ENCODE data around the gene TINAGL1. TPM values are rescaled to one million over a fixed set of nuclear protein-coding genes. Genes with fewer than 3 reads are reported as not detected.

TINAGL1 gene
- total and polyA plus RNA-seq, 2 donors (not counting 3 experiments of a cell fraction or from before 2014, with no cell fraction given), result 312 to 477 TPM

GRCh38 chr1:31541194-31541593 lies 35.1 kb upstream of the TINAGL1 start:
- Histone ChIP-seq H3K27ac (ENCODE audit: insufficient read depth, low read depth, low read length) (no peak overlapping the region), H3K27me3 (ENCODE audit: control insufficient read depth in 2 of 2, insufficient read depth in 2 of 2, low read length in 2 of 2) (no peaks in the 10 kb centered on the region), H2AFZ (ENCODE audit: low read depth, low read length) (no peak overlapping the region), H3K4me3 (replicated peaks in 1 of 3; ENCODE audit: insufficient read depth in 1 of 3, low read depth in 1 of 3, low read length in 3 of 3) (no peak overlapping the region), H3K4me1 (ENCODE audit: control insufficient read depth, extremely low read depth, insufficient read depth, low read length) (no peaks in the 10 kb centered on the region), H3K79me2 (ENCODE audit: control insufficient read depth, insufficient read depth, low read length) (no peaks in the 10 kb centered on the region), H3K9ac (replicated peaks; ENCODE audit: extremely low read depth, insufficient read depth, low read length) (no peak overlapping the region), H4K20me1 (replicated peaks; ENCODE audit: control insufficient read depth, extremely low read depth, insufficient read depth, low read length) (no peaks in the 10 kb centered on the region), H3K9me1 (replicated peaks; ENCODE audit: control insufficient read depth, extremely low read depth, insufficient read depth, low read length) (no peaks in the 10 kb centered on the region), H3K4me2 (ENCODE audit: insufficient read depth, low read length) (no peak overlapping the region), H3K9me3 (replicated peaks; ENCODE audit: control insufficient read depth, insufficient read depth, low read length) (no peaks in the 10 kb centered on the region), H3K36me3 (ENCODE audit: control insufficient read depth in 2 of 2, extremely low read depth in 1 of 2, insufficient read depth in 2 of 2, low read length in 2 of 2) (no peaks in the 10 kb centered on the region)
- BruUV-seq (replicated peaks), result no TSS peak
- DNase-seq (ENCODE audit: low read depth, low spot score), result no peak
- FAIRE-seq, result no peak
- dilution Hi-C loops (cut with MboI; ENCODE audit: extremely low pct_ligation_motif_present, low sequenced_read_pairs), result no loop called here
- intact Hi-C loops (cut with micrococcal nuclease), result no loop called here
- ChIA-PET CTCF (interaction anchor here (1.1 to 1.7 kb wide), 2 partner anchors 8 to 10 kb away, joined by 3 to 9 read pairs; no protein-coding TSS in a partner anchor), POLR2A (no interaction called here)
- TF ChIP-seq CTCF (IDR thresholded peaks at IDR 0.05; ENCODE audit: extremely low read depth in 1 of 2, insufficient read depth in 1 of 2, low read depth in 1 of 2, low read length in 2 of 2) (no peak), POLR2A (IDR thresholded peaks at IDR 0.05; ENCODE audit: low read depth, low read length) (no peak), JUN (IDR thresholded peaks at IDR 0.05; ENCODE audit: borderline replicate concordance, insufficient read depth, insufficient read length, low read depth) (no peak), FOS (IDR thresholded peaks at IDR 0.05; ENCODE audit: borderline replicate concordance, insufficient read depth, low read length) (no peak), POLR2AphosphoS5 (IDR thresholded peaks at IDR 0.05; ENCODE audit: insufficient read depth, low read depth, low read length) (no peak), MAX (IDR thresholded peaks at IDR 0.05; ENCODE audit: insufficient read depth, insufficient read length) (no peak), MYC (IDR thresholded peaks at IDR 0.05; ENCODE audit: low read depth, low read length) (no peak)

All from endothelial cell of umbilical vein (primary cell).